HG03565 (cell line): ENCODE measurements around the gene RNF215.
"Not testable (repeated sequence)": the region's sequence is repeated elsewhere in the genome, so short reads cannot be mapped to it uniquely, and the experiment has no call there.

ENCODE experiments used
- ATAC-seq: cut with Tn5 transposase; IDR thresholded peaks from one replicate; pipeline ENCODE4 v1.9.1; 2021; ENCODE audit warnings: mild to moderate bottlenecking, moderate library complexity; ENCODE audit not compliant: unreplicated experiment

The RNF215 gene

GRCh38 chr22:30421695-30422480, 34.7 kb upstream of the RNF215 start:
- no peak for ATAC-seq

- no peak for ATAC-seq
Observed at GRCh38 chr22:30420347-30421125, 33.3 kb upstream of the RNF215 start.

GRCh38 chr22:30416837-30417236, 29.6 kb upstream of the RNF215 start:
- no peak for ATAC-seq

GRCh38 chr22:30416403-30416802, 29.2 kb upstream of the RNF215 start:
- no peak for ATAC-seq

- ATAC-seq = no peak
Observed at GRCh38 chr22:30414525-30415047, 27.4 kb upstream of the RNF215 start.

- no peak for ATAC-seq
Observed at GRCh38 chr22:30413745-30414524, 26.7 kb upstream of the RNF215 start.

GRCh38 chr22:30413001-30413400, 25.8 kb upstream of the RNF215 start:
- ATAC-seq = no peak

GRCh38 chr22:30411780-30412179, 24.6 kb upstream of the RNF215 start:
- ATAC-seq = no peak

- ATAC-seq = no peak
Observed at GRCh38 chr22:30408388-30409102, 21.3 kb upstream of the RNF215 start.

GRCh38 chr22:30406400-30406799, 19.2 kb upstream of the RNF215 start:
- ATAC-seq = no peak

GRCh38 chr22:30405731-30406130, 18.5 kb upstream of the RNF215 start:
- ATAC-seq = no peak

- ATAC-seq = no peak
Observed at GRCh38 chr22:30404307-30404706, 17.1 kb upstream of the RNF215 start.

- ATAC-seq = not testable (repeated sequence)
Observed at GRCh38 chr22:30402766-30403104, 15.5 kb upstream of the RNF215 start.

- no peak for ATAC-seq
Observed at GRCh38 chr22:30402028-30402765, 15.0 kb upstream of the RNF215 start.

GRCh38 chr22:30401024-30401423, 13.8 kb upstream of the RNF215 start:
- not testable (repeated sequence) for ATAC-seq

GRCh38 chr22:30400159-30400558, 12.9 kb upstream of the RNF215 start:
- ATAC-seq = no peak

- ATAC-seq = no peak
Observed at GRCh38 chr22:30399718-30400117, 12.5 kb upstream of the RNF215 start.

GRCh38 chr22:30398685-30399680, 11.8 kb upstream of the RNF215 start:
- no peak for ATAC-seq
